ENCODE measurements around the gene PADI4.

GRCh38 chr1:17401841-17402240 is 93.8 kb downstream of the PADI4 start:
- TF ChIP-seq, protein P1, sequence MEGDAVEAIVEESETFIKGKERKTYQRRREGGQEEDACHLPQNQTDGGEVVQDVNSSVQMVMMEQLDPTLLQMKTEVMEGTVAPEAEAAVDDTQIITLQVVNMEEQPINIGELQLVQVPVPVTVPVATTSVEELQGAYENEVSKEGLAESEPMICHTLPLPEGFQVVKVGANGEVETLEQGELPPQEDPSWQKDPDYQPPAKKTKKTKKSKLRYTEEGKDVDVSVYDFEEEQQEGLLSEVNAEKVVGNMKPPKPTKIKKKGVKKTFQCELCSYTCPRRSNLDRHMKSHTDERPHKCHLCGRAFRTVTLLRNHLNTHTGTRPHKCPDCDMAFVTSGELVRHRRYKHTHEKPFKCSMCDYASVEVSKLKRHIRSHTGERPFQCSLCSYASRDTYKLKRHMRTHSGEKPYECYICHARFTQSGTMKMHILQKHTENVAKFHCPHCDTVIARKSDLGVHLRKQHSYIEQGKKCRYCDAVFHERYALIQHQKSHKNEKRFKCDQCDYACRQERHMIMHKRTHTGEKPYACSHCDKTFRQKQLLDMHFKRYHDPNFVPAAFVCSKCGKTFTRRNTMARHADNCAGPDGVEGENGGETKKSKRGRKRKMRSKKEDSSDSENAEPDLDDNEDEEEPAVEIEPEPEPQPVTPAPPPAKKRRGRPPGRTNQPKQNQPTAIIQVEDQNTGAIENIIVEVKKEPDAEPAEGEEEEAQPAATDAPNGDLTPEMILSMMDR (IDR thresholded peaks at IDR 0.05; ENCODE audit: extremely low read depth in 1 of 2, insufficient read depth in 1 of 2, low read depth in 1 of 2, low read length in 2 of 2): no peak
- no peak for TF ChIP-seq POLR2AphosphoS5 (IDR thresholded peaks at IDR 0.05; ENCODE audit: insufficient read depth, low read depth, low read length)
- TF ChIP-seq POLR2A (IDR thresholded peaks at IDR 0.05; ENCODE audit: low read depth, low read length): no peak
- no peak for TF ChIP-seq FOS (IDR thresholded peaks at IDR 0.05; ENCODE audit: borderline replicate concordance, insufficient read depth, low read length)
- TF ChIP-seq EZH2 (IDR thresholded peaks at IDR 0.05; ENCODE audit: borderline replicate concordance, low read depth, low read length, severe bottlenecking): no peak
- no peak for TF ChIP-seq MYC (IDR thresholded peaks at IDR 0.05; ENCODE audit: low read depth, low read length)
- no peak for TF ChIP-seq JUN (IDR thresholded peaks at IDR 0.05; ENCODE audit: borderline replicate concordance, insufficient read depth, insufficient read length, low read depth)
- TF ChIP-seq MAX (IDR thresholded peaks at IDR 0.05; ENCODE audit: insufficient read depth, insufficient read length): no peak
